HG03439 (cell line): Measurements from ENCODE around the gene MAGEL2.
"Not testable (repeated sequence)": the region's sequence is repeated elsewhere in the genome, so short reads cannot be mapped to it uniquely, and the experiment has no call there.

ENCODE experiments used
- ATAC-seq: cut with Tn5 transposase; IDR thresholded peaks from one replicate; pipeline ENCODE4 v1.9.1; 2021; ENCODE audit warnings: mild to moderate bottlenecking, moderate library complexity; ENCODE audit not compliant: unreplicated experiment

The MAGEL2 gene

DNA sequence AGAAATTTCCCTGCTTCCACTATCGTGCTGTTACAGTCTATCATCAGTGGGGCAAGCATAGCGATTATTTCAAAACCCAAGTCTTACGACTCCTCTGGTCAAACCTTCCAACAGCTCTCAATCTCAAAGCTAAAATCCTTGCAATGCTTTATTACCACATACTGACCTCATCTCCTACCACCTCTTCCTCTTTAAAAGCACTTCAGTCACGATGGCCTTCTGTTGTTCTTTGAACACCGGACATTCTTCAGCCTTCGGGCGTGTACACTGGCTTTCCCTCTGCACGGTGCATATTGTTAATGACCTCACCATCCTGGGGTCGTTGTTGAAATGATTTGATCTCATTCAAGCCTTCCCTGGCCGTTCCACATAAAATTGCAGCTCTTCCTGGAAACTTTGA, 31.1 kb downstream of the MAGEL2 start:
- no peak for ATAC-seq

DNA sequence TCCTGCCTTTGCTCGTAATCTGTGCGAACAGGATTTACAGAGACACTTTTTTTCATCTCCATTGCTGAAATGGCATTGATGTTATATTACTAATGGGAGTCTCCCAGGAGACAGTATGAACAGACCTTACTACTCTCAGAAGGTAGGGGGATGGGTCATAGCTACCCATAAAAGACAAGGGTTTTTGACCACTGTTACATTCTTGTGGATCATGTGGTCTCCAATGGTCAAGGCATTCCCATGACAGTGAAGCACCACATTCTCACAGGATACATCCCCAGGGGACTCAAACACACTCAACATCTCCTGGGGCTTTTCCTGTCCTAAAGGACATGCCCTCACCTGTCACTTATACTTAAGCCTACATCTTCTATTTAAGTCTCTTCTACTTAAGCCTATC, 41.4 kb downstream of the MAGEL2 start:
- ATAC-seq: no peak

DNA sequence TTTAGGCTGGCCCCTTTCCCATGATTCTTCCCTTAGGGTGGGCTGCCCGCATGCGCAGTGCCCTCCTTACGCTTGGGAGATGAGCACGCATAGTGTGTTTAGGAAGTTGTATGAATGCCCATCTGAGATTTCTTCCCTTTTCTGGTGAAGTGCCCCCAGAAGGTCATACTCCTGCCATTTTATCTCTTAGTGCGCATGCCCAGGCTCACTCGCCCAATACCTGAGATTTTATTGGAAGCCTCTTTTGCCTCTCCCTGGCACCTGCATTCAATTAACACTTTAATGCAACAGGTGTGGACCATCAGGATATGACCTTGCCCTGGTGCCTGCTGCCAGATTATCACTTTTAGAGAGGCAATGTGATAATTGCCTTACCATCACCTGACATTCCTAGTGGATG, 45.5 kb downstream of the MAGEL2 start:
- no peak for ATAC-seq

DNA sequence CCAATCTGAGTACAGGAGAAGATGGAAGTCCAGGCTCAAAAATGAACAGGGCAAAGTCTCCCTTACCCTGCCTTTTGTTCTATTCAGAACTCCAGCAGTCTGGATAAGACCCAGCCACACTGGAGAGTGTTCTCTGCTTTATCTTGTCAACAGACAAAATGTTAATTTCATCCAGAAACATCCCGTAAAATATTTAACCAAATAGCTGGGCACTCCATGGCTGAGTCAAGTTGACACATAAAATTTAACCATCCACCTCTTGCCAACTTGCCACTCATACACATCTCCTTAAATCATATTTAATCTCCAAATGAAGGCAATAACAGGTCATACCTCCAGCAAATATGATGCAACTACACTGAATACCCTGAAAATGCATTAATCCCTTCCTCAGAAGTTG, 48.6 kb downstream of the MAGEL2 start:
- no peak for ATAC-seq

DNA sequence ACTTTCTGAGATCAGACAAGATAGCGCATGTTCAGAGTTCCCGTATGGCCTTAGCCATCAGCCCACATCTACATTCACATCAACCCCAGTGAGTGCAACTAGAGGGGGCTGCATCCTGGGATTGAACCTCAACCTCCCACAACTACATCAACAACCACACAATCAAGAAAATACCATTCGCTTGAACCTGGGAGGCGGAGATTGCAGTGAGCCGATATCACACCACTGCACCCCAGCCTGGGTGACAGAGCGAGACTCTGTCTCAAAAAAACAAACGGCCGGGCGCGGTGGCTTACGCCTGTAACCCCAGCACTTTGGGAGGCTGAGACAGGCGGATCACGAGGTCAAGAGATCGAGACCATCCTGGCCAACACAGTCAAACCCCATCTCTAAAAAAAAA, 50.4 kb downstream of the MAGEL2 start:
- not testable (repeated sequence) for ATAC-seq

DNA sequence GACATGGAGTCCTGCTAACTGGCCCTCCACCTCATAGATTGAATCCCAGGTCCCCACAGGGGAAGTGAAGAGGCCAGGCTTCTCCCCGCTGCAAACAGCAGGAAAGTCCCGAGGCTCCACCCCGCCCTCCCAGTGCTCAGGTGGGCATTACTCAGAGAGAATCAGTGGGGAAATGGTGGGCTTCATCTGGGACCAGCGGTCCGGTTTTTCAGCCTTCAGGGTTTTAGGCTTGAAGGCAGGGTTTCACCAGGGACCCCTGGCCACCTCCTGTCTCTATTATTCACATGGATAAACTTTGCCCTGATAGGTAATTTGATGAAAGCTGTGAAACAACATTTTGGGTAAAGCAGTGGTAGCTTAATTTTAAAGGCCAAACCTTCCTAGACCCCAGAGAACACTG, 50.9 kb downstream of the MAGEL2 start:
- no peak for ATAC-seq

DNA sequence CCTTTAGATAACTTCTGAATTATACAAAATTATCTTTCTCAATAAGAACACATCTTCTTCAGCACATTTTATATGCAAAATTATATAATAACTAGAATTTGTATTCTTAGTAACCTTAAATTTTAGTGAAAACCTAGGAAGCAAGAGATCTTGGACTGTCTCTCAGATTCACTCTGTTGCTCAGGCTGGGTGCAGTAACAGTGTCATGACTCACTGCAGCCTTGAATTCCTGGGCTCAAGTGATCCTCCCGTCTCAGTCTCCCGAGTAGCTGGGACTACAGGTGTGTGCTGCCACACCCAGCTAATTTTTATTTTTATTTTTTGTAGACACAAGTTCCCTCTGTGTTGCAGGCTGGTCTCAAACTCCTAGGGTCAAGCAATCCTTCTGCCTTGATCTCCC, 52.3 kb downstream of the MAGEL2 start:
- ATAC-seq: no peak

DNA sequence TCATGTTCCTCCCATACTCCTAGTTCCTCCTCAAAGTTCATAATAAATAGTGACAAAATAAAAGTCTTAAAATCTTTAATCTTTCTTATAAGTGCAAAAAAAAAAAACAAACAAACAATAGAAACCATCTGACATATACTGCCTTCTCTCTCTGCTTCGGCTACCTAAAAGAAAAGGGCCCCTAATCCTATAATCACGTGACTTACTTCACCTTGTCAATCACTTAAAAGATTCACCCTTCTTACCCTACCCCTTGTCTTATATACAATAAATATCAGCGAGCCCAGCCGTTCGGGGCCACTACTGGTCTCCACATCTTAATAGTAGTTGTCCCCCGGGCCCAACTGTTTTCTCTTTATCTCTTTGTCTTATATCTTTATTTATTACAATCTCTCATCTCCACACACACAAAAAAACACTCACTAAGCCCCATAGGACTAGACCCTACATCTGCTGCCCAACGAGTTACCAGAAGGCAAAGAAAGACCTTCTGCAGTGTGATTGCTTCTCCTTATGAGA, 53.4 kb downstream of the MAGEL2 start:
- no peak for ATAC-seq
